Neural cell (in vitro differentiated cells): ENCODE results near the gene CLIC3. TPM values are rescaled to one million over a fixed set of nuclear protein-coding genes. Genes with fewer than 3 reads are reported as not detected.

Experiments
- H2AFZ ChIP-seq: fragments of 200-600, 300-800 bp; sonication (generic), shearing (Covaris generic); 2 replicates; pipeline ENCODE4 v1.6.0; 2014; ENCODE audit warnings: low read depth, mild to moderate bottlenecking, antibody characterized with exemption, low read length, moderate library complexity
- H3F3A ChIP-seq: fragments of 200-600 bp; shearing (Covaris generic); 2 replicates; pipeline ENCODE4 v1.6.1; 2016; ENCODE audit warnings: mild to moderate bottlenecking, moderate library complexity, mixed read lengths, antibody characterized with exemption, low read length; ENCODE audit not compliant: insufficient read depth, poor library complexity, severe bottlenecking
- H3K27ac ChIP-seq: fragments of 200-600, 300-800 bp; sonication (generic), shearing (Covaris generic); 2 replicates; pipeline ENCODE4 v1.5.1; 2014; ENCODE audit warnings: mild to moderate bottlenecking, low read length, moderate library complexity
- H3K27me3 ChIP-seq: fragments of 300-800, 200-600 bp; sonication (generic), shearing (Covaris generic); 2 replicates; pipeline ENCODE4 v1.6.0; 2014; ENCODE audit warnings: mild to moderate bottlenecking, low read depth, low read length, moderate library complexity; ENCODE audit not compliant: insufficient read depth
- H3K36me3 ChIP-seq: fragments of 300-800, 200-600 bp; sonication (generic), shearing (Covaris generic); 2 replicates; pipeline ENCODE4 v1.5.1; 2014; ENCODE audit warnings: mild to moderate bottlenecking, antibody characterized with exemption, low read length, moderate library complexity; ENCODE audit not compliant: insufficient read depth
- H3K4me2 ChIP-seq: fragments of 300-800, 200-600 bp; sonication (generic), shearing (Covaris generic); 2 replicates; pipeline ENCODE4 v1.6.0; 2014; ENCODE audit warnings: mild to moderate bottlenecking, low read length
- H3K4me3 ChIP-seq: fragments of 300-800, 200-600 bp; sonication (generic), shearing (Covaris generic); 2 replicates; pipeline ENCODE4 v1.5.1; 2014; ENCODE audit warnings: mild to moderate bottlenecking, low read length, moderate library complexity
- H3K79me2 ChIP-seq: fragments of 200-600 bp; shearing (Covaris generic); replicated peaks from 2 replicates; pipeline ENCODE4 v1.6.0; 2014; ENCODE audit warnings: mild to moderate bottlenecking, low read length, moderate library complexity; ENCODE audit not compliant: insufficient read depth
- H3K9ac ChIP-seq: fragments of 300-800, 200-600 bp; sonication (generic), shearing (Covaris generic); 2 replicates; pipeline ENCODE4 v1.6.1; 2016; ENCODE audit warnings: mild to moderate bottlenecking, low read length, mixed read lengths
- H3K9me2 ChIP-seq: fragments of 200-600 bp; shearing (Covaris generic); 2 replicates; pipeline ENCODE4 v1.6.1; 2016; ENCODE audit warnings: mild to moderate bottlenecking, low read length, mixed read lengths; ENCODE audit not compliant: insufficient read depth
- H3K9me3 ChIP-seq: fragments of 200-600, 300-800 bp; sonication (generic), shearing (Covaris generic); 2 replicates; pipeline ENCODE4 v1.6.1; 2016; ENCODE audit warnings: mild to moderate bottlenecking, mixed run types, low read length, moderate library complexity, mixed read lengths
- H4K20me1 ChIP-seq: fragments of 200-600 bp; shearing (Covaris generic); 2 replicates; pipeline ENCODE4 v1.6.1; 2016; ENCODE audit warnings: mild to moderate bottlenecking, mixed run types; ENCODE audit not compliant: insufficient read depth
- EP300 ChIP-seq: fragments of 450-650 bp; conservative IDR thresholded peaks from 2 replicates; pipeline ENCODE4 v1.6.1; 2014; ENCODE audit warnings: antibody characterized with exemption, mild to moderate bottlenecking, moderate library complexity; ENCODE audit not compliant: poor library complexity, severe bottlenecking
- EZH2 ChIP-seq: fragments of 200-600, 300-800 bp; shearing (Covaris generic), sonication (generic); IDR thresholded peaks from 2 replicates; pipeline ENCODE4 v1.6.1; 2014; ENCODE audit warnings: antibody characterized with exemption, low read length, borderline replicate concordance, mild to moderate bottlenecking; ENCODE audit not compliant: insufficient read depth, poor library complexity, severe bottlenecking
- MXI1 ChIP-seq: fragments of 450-650 bp; conservative IDR thresholded peaks from 2 replicates; pipeline ENCODE4 v1.6.1; 2014; ENCODE audit warnings: antibody characterized with exemption, mild to moderate bottlenecking; ENCODE audit not compliant: poor library complexity, severe bottlenecking
- POLR2AphosphoS5 ChIP-seq: IDR thresholded peaks from 2 replicates; pipeline ENCODE4 v1.6.1; 2012
- RAD21 ChIP-seq: fragments of 450-650 bp; conservative IDR thresholded peaks from 2 replicates; pipeline ENCODE4 v1.6.1; 2014; ENCODE audit warnings: antibody characterized with exemption, mild to moderate bottlenecking, moderate library complexity
- SMC3 ChIP-seq: fragments of 450-650 bp; conservative IDR thresholded peaks from 2 replicates; pipeline ENCODE4 v1.6.1; 2014; ENCODE audit warnings: antibody characterized with exemption, mild to moderate bottlenecking, moderate library complexity; ENCODE audit not compliant: poor library complexity
- TAF1 ChIP-seq: IDR thresholded peaks from 2 replicates; pipeline ENCODE4 v1.6.1; 2012; ENCODE audit warnings: low read depth
- polyA plus RNA-seq: library from polyadenylated mRNA; depleted of rRNA; stranded (reverse); fragments of >200 nt; gene quantifications from 2 replicates; pipeline ENCODE4 v1.2.3, GENCODE V29; 2014
- TF ChIP-seq, protein P1 (sequence below): fragments of 450-650 bp; IDR thresholded peaks from 2 replicates; pipeline ENCODE4 v1.5.1; 2014; ENCODE audit warnings: antibody characterized with exemption, mild to moderate bottlenecking, moderate library complexity; ENCODE audit not compliant: poor library complexity, severe bottlenecking
- TF ChIP-seq, protein P2 (sequence below): IDR thresholded peaks from 2 replicates; pipeline ENCODE4 v1.6.1; 2012; ENCODE audit warnings: borderline replicate concordance

Gene CLIC3
- polyA plus RNA-seq, 1 donor from 2014 or later = not detected

GRCh38 chr9:137014776-137015539 is 18.6 kb upstream of the CLIC3 start:
- peaks cover 7% of the 10 kb centered on the region for H3K36me3 ChIP-seq
- no peaks in the 10 kb centered on the region for H3K79me2 ChIP-seq
- no peak overlapping the region for H3K4me3 ChIP-seq
- no peak overlapping the region for H3K27ac ChIP-seq
- H3K9me2 ChIP-seq = no peaks in the 10 kb centered on the region
- H3K9ac ChIP-seq = no peak overlapping the region
- H2AFZ ChIP-seq = no peak overlapping the region
- H3K27me3 ChIP-seq = no peaks in the 10 kb centered on the region
- no peak overlapping the region for H3K4me2 ChIP-seq
- no peaks in the 10 kb centered on the region for H3K9me3 ChIP-seq
- no peaks in the 10 kb centered on the region for H3F3A ChIP-seq
- TF ChIP-seq, protein P1, sequence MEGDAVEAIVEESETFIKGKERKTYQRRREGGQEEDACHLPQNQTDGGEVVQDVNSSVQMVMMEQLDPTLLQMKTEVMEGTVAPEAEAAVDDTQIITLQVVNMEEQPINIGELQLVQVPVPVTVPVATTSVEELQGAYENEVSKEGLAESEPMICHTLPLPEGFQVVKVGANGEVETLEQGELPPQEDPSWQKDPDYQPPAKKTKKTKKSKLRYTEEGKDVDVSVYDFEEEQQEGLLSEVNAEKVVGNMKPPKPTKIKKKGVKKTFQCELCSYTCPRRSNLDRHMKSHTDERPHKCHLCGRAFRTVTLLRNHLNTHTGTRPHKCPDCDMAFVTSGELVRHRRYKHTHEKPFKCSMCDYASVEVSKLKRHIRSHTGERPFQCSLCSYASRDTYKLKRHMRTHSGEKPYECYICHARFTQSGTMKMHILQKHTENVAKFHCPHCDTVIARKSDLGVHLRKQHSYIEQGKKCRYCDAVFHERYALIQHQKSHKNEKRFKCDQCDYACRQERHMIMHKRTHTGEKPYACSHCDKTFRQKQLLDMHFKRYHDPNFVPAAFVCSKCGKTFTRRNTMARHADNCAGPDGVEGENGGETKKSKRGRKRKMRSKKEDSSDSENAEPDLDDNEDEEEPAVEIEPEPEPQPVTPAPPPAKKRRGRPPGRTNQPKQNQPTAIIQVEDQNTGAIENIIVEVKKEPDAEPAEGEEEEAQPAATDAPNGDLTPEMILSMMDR = no peak
- TF ChIP-seq RAD21 (no peak), MXI1 (no peak), SMC3 (no peak), TAF1 (no peak), EZH2 (no peak), EP300 (no peak), POLR2AphosphoS5 (no peak)
- TF ChIP-seq, protein P2, sequence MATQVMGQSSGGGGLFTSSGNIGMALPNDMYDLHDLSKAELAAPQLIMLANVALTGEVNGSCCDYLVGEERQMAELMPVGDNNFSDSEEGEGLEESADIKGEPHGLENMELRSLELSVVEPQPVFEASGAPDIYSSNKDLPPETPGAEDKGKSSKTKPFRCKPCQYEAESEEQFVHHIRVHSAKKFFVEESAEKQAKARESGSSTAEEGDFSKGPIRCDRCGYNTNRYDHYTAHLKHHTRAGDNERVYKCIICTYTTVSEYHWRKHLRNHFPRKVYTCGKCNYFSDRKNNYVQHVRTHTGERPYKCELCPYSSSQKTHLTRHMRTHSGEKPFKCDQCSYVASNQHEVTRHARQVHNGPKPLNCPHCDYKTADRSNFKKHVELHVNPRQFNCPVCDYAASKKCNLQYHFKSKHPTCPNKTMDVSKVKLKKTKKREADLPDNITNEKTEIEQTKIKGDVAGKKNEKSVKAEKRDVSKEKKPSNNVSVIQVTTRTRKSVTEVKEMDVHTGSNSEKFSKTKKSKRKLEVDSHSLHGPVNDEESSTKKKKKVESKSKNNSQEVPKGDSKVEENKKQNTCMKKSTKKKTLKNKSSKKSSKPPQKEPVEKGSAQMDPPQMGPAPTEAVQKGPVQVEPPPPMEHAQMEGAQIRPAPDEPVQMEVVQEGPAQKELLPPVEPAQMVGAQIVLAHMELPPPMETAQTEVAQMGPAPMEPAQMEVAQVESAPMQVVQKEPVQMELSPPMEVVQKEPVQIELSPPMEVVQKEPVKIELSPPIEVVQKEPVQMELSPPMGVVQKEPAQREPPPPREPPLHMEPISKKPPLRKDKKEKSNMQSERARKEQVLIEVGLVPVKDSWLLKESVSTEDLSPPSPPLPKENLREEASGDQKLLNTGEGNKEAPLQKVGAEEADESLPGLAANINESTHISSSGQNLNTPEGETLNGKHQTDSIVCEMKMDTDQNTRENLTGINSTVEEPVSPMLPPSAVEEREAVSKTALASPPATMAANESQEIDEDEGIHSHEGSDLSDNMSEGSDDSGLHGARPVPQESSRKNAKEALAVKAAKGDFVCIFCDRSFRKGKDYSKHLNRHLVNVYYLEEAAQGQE = no peak
- no peaks in the 10 kb centered on the region for H4K20me1 ChIP-seq

DNA sequence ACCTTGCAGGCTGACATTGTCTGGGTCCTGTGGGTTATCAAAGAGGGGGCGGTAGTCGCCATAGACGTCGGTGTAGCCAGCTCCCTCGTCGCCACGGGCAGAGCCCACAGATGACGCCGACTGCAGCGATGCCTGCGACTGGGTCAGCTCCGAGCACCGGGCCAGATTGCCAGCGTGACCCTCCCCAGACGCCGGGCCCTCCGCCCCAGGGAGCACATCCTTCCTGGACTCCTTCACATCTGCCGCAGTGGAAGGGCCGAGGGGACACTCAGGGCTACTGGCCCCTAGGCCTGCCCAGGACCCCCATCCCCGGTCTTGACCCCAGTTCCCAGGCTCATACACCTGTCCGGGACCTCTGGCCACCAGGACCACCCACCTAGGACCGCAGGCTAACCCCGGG is 17.8 kb upstream of the CLIC3 start:
- TF ChIP-seq EZH2 (no peak), EP300 (no peak), SMC3 (no peak), POLR2AphosphoS5 (no peak), MXI1 (no peak), RAD21 (no peak), TAF1 (no peak)
- TF ChIP-seq, protein P2 = no peak
- TF ChIP-seq, protein P1 = no peak
- H3K4me2 ChIP-seq = no peak overlapping the region

More for the DNA sequence above, 17.8 kb upstream of the CLIC3 start:
- Histone ChIP-seq H3F3A (no peaks in the 10 kb centered on the region), H4K20me1 (no peaks in the 10 kb centered on the region), H3K4me3 (no peak overlapping the region), H3K9ac (no peak overlapping the region), H3K9me3 (no peaks in the 10 kb centered on the region), H2AFZ (no peak overlapping the region), H3K79me2 (no peaks in the 10 kb centered on the region), H3K27me3 (no peaks in the 10 kb centered on the region), H3K9me2 (no peaks in the 10 kb centered on the region), H3K36me3 (peaks cover 7% of the 10 kb centered on the region), H3K27ac (no peak overlapping the region)
